IMR-90 (cell line): ENCODE measurements around the gene P2RX3. TPM values are rescaled to one million over a fixed set of nuclear protein-coding genes. Genes with fewer than 3 reads are reported as not detected.

Source experiments
- ATAC-seq: fragments of 200-7000 bp; cut with Tn5 transposase; 2 replicates; pipeline ENCODE4 v1.9.1; 2020; ENCODE audit warnings: low read depth, mild to moderate bottlenecking, moderate library complexity
- BruUV-seq: library from RNA; stranded (reverse); fragments of 400-500 nt; replicated peaks from 2 replicates; lab custom pipeline; 2021; lab: Mats Ljungman, UMichigan
- CTCF ChIA-PET: fragments of 300-600 bp; formaldehyde crosslinking; extraction: SDS; loops from one replicate; lab custom pipeline; 2021; ENCODE audit warnings: antibody characterized with exemption; lab: Yijun Ruan, JAX
- POLR2A ChIA-PET: fragments of 300-600 bp; sonication (Branson Sonifier 250); formaldehyde crosslinking; loops from one replicate; lab custom pipeline; 2022; ENCODE audit warnings: antibody characterized with exemption; ENCODE audit not compliant: unreplicated experiment; lab: Charles Lee
- DNase-seq: peaks from one replicate; pipeline ENCODE4 v3.0.0; 2013
- H2AFZ ChIP-seq: replicated peaks from 2 replicates; pipeline ENCODE3; 2013; ENCODE audit warnings: low read length, mild to moderate bottlenecking; ENCODE audit not compliant: poor library complexity
- H2AK5ac ChIP-seq: 2 replicates; pipeline ENCODE4 v1.6.1; 2013; ENCODE audit warnings: low read depth, low read length, inconsistent platforms
- H2AK9ac ChIP-seq: replicated peaks from 2 replicates; pipeline ENCODE3; 2013; ENCODE audit warnings: mild to moderate bottlenecking, low read depth, low read length, moderate library complexity; ENCODE audit not compliant: poor library complexity
- H2BK120ac ChIP-seq: 2 replicates; pipeline ENCODE4 v1.6.1; 2013; ENCODE audit warnings: low read depth, low read length, inconsistent platforms
- H2BK15ac ChIP-seq: 3 replicates; pipeline ENCODE4 v1.6.1; 2013; ENCODE audit warnings: low read depth, low read length, inconsistent platforms
- H2BK20ac ChIP-seq: 2 replicates; pipeline ENCODE4 v1.6.1; 2013; ENCODE audit warnings: low read depth, mild to moderate bottlenecking, inconsistent platforms, low read length, moderate library complexity
- H2BK5ac ChIP-seq: 2 replicates; pipeline ENCODE4 v1.6.1; 2013; ENCODE audit warnings: mild to moderate bottlenecking, low read depth, low read length, inconsistent platforms; ENCODE audit not compliant: poor library complexity, severe bottlenecking
- H3K14ac ChIP-seq: replicated peaks from 2 replicates; pipeline ENCODE4 v1.6.1; 2013; ENCODE audit warnings: low read depth, low read length, inconsistent platforms
- H3K18ac ChIP-seq: 2 replicates; pipeline ENCODE4 v1.6.1; 2013; ENCODE audit warnings: low read depth, low read length, control low read depth
- H3K23ac ChIP-seq: 2 replicates; pipeline ENCODE4 v1.6.1; 2013; ENCODE audit warnings: low read depth, low read length, inconsistent platforms
- H3K27ac ChIP-seq: 2 replicates; pipeline ENCODE4 v1.5.1; 2013; ENCODE audit warnings: mild to moderate bottlenecking, control low read depth, low read length; ENCODE audit not compliant: insufficient read depth
- H3K27me3 ChIP-seq: 2 replicates; pipeline ENCODE4 v1.6.1; 2013; ENCODE audit warnings: low read length; ENCODE audit not compliant: control insufficient read depth, insufficient read depth
- H3K36me3 ChIP-seq: 2 replicates; pipeline ENCODE4 v1.6.1; 2013; ENCODE audit warnings: low read length, mixed read lengths; ENCODE audit not compliant: control insufficient read depth, insufficient read depth
- H3K4ac ChIP-seq: 2 replicates; pipeline ENCODE4 v1.6.1; 2013; ENCODE audit warnings: low read depth, low read length, inconsistent platforms
- H3K4me1 ChIP-seq: 2 replicates; pipeline ENCODE4 v1.6.1; 2013; ENCODE audit warnings: low read length, mixed read lengths; ENCODE audit not compliant: control insufficient read depth, insufficient read depth
- H3K4me2 ChIP-seq: 2 replicates; pipeline ENCODE4 v1.6.1; 2013; ENCODE audit warnings: low read depth, mild to moderate bottlenecking, control low read depth, low read length, moderate library complexity
- H3K4me3 ChIP-seq: 2 replicates; pipeline ENCODE4 v1.5.1; 2013; ENCODE audit warnings: low read depth, mild to moderate bottlenecking, control low read depth, low read length, moderate library complexity; ENCODE audit not compliant: insufficient read depth
- H3K56ac ChIP-seq: 2 replicates; pipeline ENCODE4 v1.6.1; 2013; ENCODE audit warnings: low read length, inconsistent platforms; ENCODE audit not compliant: insufficient read depth; ENCODE audit errors: extremely low read depth
- H3K79me1 ChIP-seq, 2 experiments: 2 replicates each; pipeline ENCODE4 v1.6.1; 2013; ENCODE audit warnings: low read length in 2 of 2, inconsistent platforms in 1 of 2, low read depth in 1 of 2
- H3K9ac ChIP-seq: 2 replicates; pipeline ENCODE4 v1.6.1; 2013; ENCODE audit warnings: low read depth, low read length, control low read depth
- H3K9me1 ChIP-seq: 2 replicates; pipeline ENCODE4 v1.6.1; 2013; ENCODE audit warnings: low read length, inconsistent platforms; ENCODE audit not compliant: insufficient read depth
- H3K9me3 ChIP-seq: 2 replicates; pipeline ENCODE4 v1.6.1; 2013; ENCODE audit warnings: low read length; ENCODE audit not compliant: control insufficient read depth, insufficient read depth
- H4K20me1 ChIP-seq: 2 replicates; pipeline ENCODE4 v1.6.1; 2013; ENCODE audit warnings: low read length, inconsistent platforms; ENCODE audit not compliant: insufficient read depth
- H4K5ac ChIP-seq: 2 replicates; pipeline ENCODE4 v1.6.1; 2013; ENCODE audit warnings: mild to moderate bottlenecking, low read depth, low read length, control low read depth
- H4K8ac ChIP-seq, 2 experiments: 2 replicates each; pipeline ENCODE4 v1.6.1; 2013; ENCODE audit warnings: low read depth in 2 of 2, low read length in 2 of 2, control low read depth in 1 of 2, inconsistent platforms in 1 of 2
- H4K91ac ChIP-seq: 2 replicates; pipeline ENCODE4 v1.6.1; 2013; ENCODE audit warnings: low read depth, low read length, inconsistent platforms; ENCODE audit not compliant: insufficient read depth
- BHLHE40 ChIP-seq: fragments of 150-350 bp; IDR thresholded peaks from 2 replicates; pipeline ENCODE4 v1.6.1; 2016; ENCODE audit warnings: mild to moderate bottlenecking, low read depth, low read length
- CEBPB ChIP-seq: IDR thresholded peaks from 2 replicates; pipeline ENCODE4 v1.6.1; 2012; ENCODE audit warnings: low read depth, low read length, improper control_type of control experiment
- CHD1 ChIP-seq: IDR thresholded peaks from 2 replicates; pipeline ENCODE4 v1.6.1; 2012; ENCODE audit warnings: low read depth, low read length, improper control_type of control experiment
- ELK1 ChIP-seq: fragments of 150-350 bp; IDR thresholded peaks from 2 replicates; pipeline ENCODE4 v1.6.1; 2016; ENCODE audit warnings: low read depth, mild to moderate bottlenecking, low read length, moderate library complexity, borderline replicate concordance
- MAFK ChIP-seq: IDR thresholded peaks from 2 replicates; pipeline ENCODE4 v1.6.1; 2012; ENCODE audit warnings: low read depth, low read length, improper control_type of control experiment
- MAZ ChIP-seq: IDR thresholded peaks from 2 replicates; pipeline ENCODE4 v1.6.1; 2012; ENCODE audit warnings: low read depth, mild to moderate bottlenecking, low read length, improper control_type of control experiment, moderate library complexity, borderline replicate concordance
- MXI1 ChIP-seq: IDR thresholded peaks from 2 replicates; pipeline ENCODE4 v1.6.1; 2012; ENCODE audit warnings: low read depth, mild to moderate bottlenecking, low read length, moderate library complexity, borderline replicate concordance
- POLR2A ChIP-seq: IDR thresholded peaks from 2 replicates; pipeline ENCODE4 v1.6.1; 2012; ENCODE audit warnings: mild to moderate bottlenecking, low read depth, low read length
- RAD21 ChIP-seq: IDR thresholded peaks from 2 replicates; pipeline ENCODE4 v1.6.1; 2012; ENCODE audit warnings: low read length, improper control_type of control experiment
- USF2 ChIP-seq: fragments of 150-350 bp; IDR thresholded peaks from 2 replicates; pipeline ENCODE4 v1.6.1; 2017; ENCODE audit warnings: mild to moderate bottlenecking, antibody characterized with exemption, low read length, low read depth
- dilution Hi-C: fragments of 300-500 bp; cut with HindIII; formaldehyde crosslinking; loops from one replicate; pipeline ENCODE4 v1.14.3; 2018; ENCODE audit warnings: low sequenced_read_pairs; ENCODE audit not compliant: unreplicated experiment
- in situ Hi-C: fragments of 300-500 bp; cut with MboI; formaldehyde crosslinking; loops from 3 replicates; pipeline ENCODE4 v1.14.3; 2019; ENCODE audit warnings: low sequenced_read_pairs, inconsistent platforms, mixed read lengths
- intact Hi-C: fragments of 100-400 bp; cut with micrococcal nuclease; formaldehyde crosslinking; loops from 2 replicates; pipeline ENCODE4 v1.10.0; 2022
- polyA plus RNA-seq, 3 experiments: library from polyadenylated mRNA; depleted of rRNA; stranded (reverse); fragments of >200 nt; gene quantifications; 2 replicates each; pipeline ENCODE4 v1.2.3, GENCODE V29; 2012; ENCODE audit warnings: low replicate concordance in 1 of 3
- total RNA-seq: library from RNA; depleted of rRNA; stranded (reverse); fragments of >200 nt; gene quantifications from 2 replicates; pipeline ENCODE4 v1.2.3, GENCODE V29; 2012

Gene P2RX3
- total and polyA plus RNA-seq, 2 of the 4 experiments (the other 2 are of a cell fraction) = not detected

GRCh38 chr11:57370941-57371340, 32.8 kb downstream of the P2RX3 start:
- no peak overlapping the region for H2AFZ ChIP-seq
- no peak overlapping the region for H3K9ac ChIP-seq
- CTCF ChIA-PET = interaction anchor here (0.6 kb wide), 1 partner anchor 72 kb away, joined by 4 read pairs; no protein-coding TSS in a partner anchor
- H4K8ac ChIP-seq = no peak overlapping the region
- ATAC-seq = no peak
- dilution Hi-C loops (no loop called here), in situ Hi-C loops (loop anchor here (25.0 kb wide), 1 partner anchor 534 kb away; no protein-coding TSS in a partner anchor), intact Hi-C loops (no loop called here)
- no peak overlapping the region for H3K18ac ChIP-seq
- H3K79me1 ChIP-seq = no peaks in the 10 kb centered on the region
- H2AK5ac ChIP-seq = no peak overlapping the region
- no peak overlapping the region for H3K4me2 ChIP-seq
- H3K27ac ChIP-seq = no peak overlapping the region
- no peak overlapping the region for H4K91ac ChIP-seq
- no peak overlapping the region for H3K23ac ChIP-seq
- no peak overlapping the region for H2BK120ac ChIP-seq
- POLR2A ChIA-PET = no interaction called here
- TF ChIP-seq CEBPB = no peak
- TF ChIP-seq USF2 = no peak
- TF ChIP-seq BHLHE40 = no peak
- no peak for TF ChIP-seq CHD1
- TF ChIP-seq MAFK = no peak
- no peak for TF ChIP-seq ELK1
- TF ChIP-seq MXI1 = no peak
- TF ChIP-seq MAZ = no peak
- no peak for TF ChIP-seq RAD21
- no peak for TF ChIP-seq POLR2A
- no peak overlapping the region for H3K56ac ChIP-seq
- no peak overlapping the region for H2AK9ac ChIP-seq
- peaks cover 22% of the 10 kb centered on the region for H3K27me3 ChIP-seq
- H2BK5ac ChIP-seq = no peak overlapping the region
- H2BK20ac ChIP-seq = no peak overlapping the region
- no peak overlapping the region for H2BK15ac ChIP-seq
- H3K9me1 ChIP-seq = no peaks in the 10 kb centered on the region
- H3K36me3 ChIP-seq = no peaks in the 10 kb centered on the region
- no peaks in the 10 kb centered on the region for H4K20me1 ChIP-seq
- no peak overlapping the region for H3K14ac ChIP-seq
- H4K5ac ChIP-seq = no peak overlapping the region
- no peak overlapping the region for H3K4me3 ChIP-seq
- H3K4ac ChIP-seq = no peak overlapping the region
- H3K9me3 ChIP-seq = no peaks in the 10 kb centered on the region
- DNase-seq = no peak
- BruUV-seq = no TSS peak
- no peaks in the 10 kb centered on the region for H3K4me1 ChIP-seq
